Upper lobe of left lung (tissue), 4 donors: ENCODE data around the gene IST1.

Source experiments
- CTCF ChIP-seq, 6 experiments: fragments of 450-650 bp in 4 of 6; fragments of 200-600 bp in 2 of 6; sonication (generic) in 2 of 6; IDR thresholded peaks; one replicate each; pipeline ENCODE4 v1.5.1; 2016 to 2019; ENCODE audit warnings: antibody characterized with exemption in 6 of 6
- EP300 ChIP-seq, 4 donors: sonication (generic); formaldehyde crosslinking; IDR thresholded peaks; one replicate each; pipeline ENCODE4 v1.5.1; 2017; ENCODE audit warnings: antibody characterized with exemption in 4 of 4, control low read depth in 2 of 4
- POLR2A ChIP-seq, 4 donors: fragments of 450-650 bp; IDR thresholded peaks; one replicate each; pipeline ENCODE4 v1.5.1; 2016 to 2017; ENCODE audit warnings: antibody characterized with exemption in 4 of 4, mild to moderate bottlenecking in 2 of 4
- POLR2AphosphoS5 ChIP-seq, 2 donors: sonication (generic); formaldehyde crosslinking; IDR thresholded peaks; one replicate each; pipeline ENCODE4 v1.5.1; 2017; ENCODE audit warnings: antibody characterized with exemption in 2 of 2

- TF ChIP-seq POLR2AphosphoS5 (IDR thresholded peaks at IDR 0.05) (no peak), CTCF (IDR thresholded peaks at IDR 0.05) (no peak), POLR2A (IDR thresholded peaks at IDR 0.05) (no peak), EP300 (IDR thresholded peaks at IDR 0.05) (no peak)
Measured at GRCh38 chr16:71924710-71925109, 29.4 kb downstream of the IST1 start.
